Hippocampal formation (tissue), 2 donors: Measurements from ENCODE around the gene RAPGEF1.

Experiments used
- DNase-seq, 2 donors: peaks; one replicate each; lab custom pipeline; 2025; lab: John Stamatoyannopoulos, UW

Gene RAPGEF1

GRCh38 chr9:131707733-131708157, 32.1 kb downstream of the RAPGEF1 start:
- DNase-seq: no peak

GRCh38 chr9:131707050-131707449, 32.8 kb downstream of the RAPGEF1 start:
- DNase-seq: no peak

GRCh38 chr9:131706608-131706970, 33.3 kb downstream of the RAPGEF1 start:
- DNase-seq: no peak

GRCh38 chr9:131704988-131705387, 34.9 kb downstream of the RAPGEF1 start:
- no peak for DNase-seq

GRCh38 chr9:131704141-131704983, 35.5 kb downstream of the RAPGEF1 start:
- no peak for DNase-seq

GRCh38 chr9:131703697-131704096, 36.2 kb downstream of the RAPGEF1 start:
- DNase-seq: no peak

GRCh38 chr9:131702911-131703310, 37.0 kb downstream of the RAPGEF1 start:
- no peak for DNase-seq

- no peak for DNase-seq
These were observed 38.0 kb downstream of the RAPGEF1 start for GRCh38 chr9:131701789-131702337.

- no peak for DNase-seq
These were observed 38.5 kb downstream of the RAPGEF1 start for GRCh38 chr9:131701436-131701781.

- no peak for DNase-seq
These were observed 39.0 kb downstream of the RAPGEF1 start for GRCh38 chr9:131700765-131701435.

GRCh38 chr9:131700076-131700475, 39.8 kb downstream of the RAPGEF1 start:
- DNase-seq: no peak

- no peak for DNase-seq
These were observed 41.3 kb downstream of the RAPGEF1 start for GRCh38 chr9:131698618-131698985.

GRCh38 chr9:131697908-131698617, 41.8 kb downstream of the RAPGEF1 start:
- peak in 1 of 2 donors; percentile 15 for DNase-seq

GRCh38 chr9:131697097-131697496, 42.8 kb downstream of the RAPGEF1 start:
- DNase-seq: peak; percentile 41 to 50

GRCh38 chr9:131695836-131696460, 43.9 kb downstream of the RAPGEF1 start:
- DNase-seq: no peak

GRCh38 chr9:131695366-131695765, 44.5 kb downstream of the RAPGEF1 start:
- DNase-seq: no peak

GRCh38 chr9:131693651-131694597, 46.0 kb downstream of the RAPGEF1 start:
- no peak for DNase-seq

- DNase-seq: no peak
These were observed 47.0 kb downstream of the RAPGEF1 start for GRCh38 chr9:131692612-131693562.

- no peak for DNase-seq
These were observed 47.8 kb downstream of the RAPGEF1 start for GRCh38 chr9:131691969-131692611.
